NT2/D1 (cell line): Measurements from ENCODE around the gene GTSE1.

Experiments
- DNase-seq: peaks from one replicate; pipeline ENCODE4 v3.0.0-alpha.2; 2011; ENCODE audit warnings: low read depth, low spot score
- H3K27me3 ChIP-seq: 2 replicates; pipeline ENCODE4 v1.6.0; 2011; ENCODE audit warnings: mild to moderate bottlenecking; ENCODE audit not compliant: insufficient read length, insufficient read depth
- H3K36me3 ChIP-seq: 2 replicates; pipeline ENCODE4 v1.6.1; 2011; ENCODE audit warnings: mild to moderate bottlenecking, low read length, mixed read lengths; ENCODE audit not compliant: insufficient read depth, insufficient read length
- H3K4me1 ChIP-seq: 2 replicates; pipeline ENCODE4 v1.5.1; 2011; ENCODE audit not compliant: insufficient read depth, insufficient read length
- H3K4me3 ChIP-seq: 2 replicates; pipeline ENCODE4 v1.5.1; 2011; ENCODE audit warnings: low read depth; ENCODE audit not compliant: insufficient read length
- H3K9ac ChIP-seq: 2 replicates; pipeline ENCODE4 v1.6.0; 2011; ENCODE audit warnings: low read depth; ENCODE audit not compliant: insufficient read length
- H3K9me3 ChIP-seq: 2 replicates; pipeline ENCODE4 v1.5.1; 2011; ENCODE audit warnings: mild to moderate bottlenecking, low read length; ENCODE audit not compliant: insufficient read depth
- SUZ12 ChIP-seq: IDR thresholded peaks from 2 replicates; pipeline ENCODE4 v1.6.1; 2011; ENCODE audit not compliant: insufficient read length, insufficient read depth; ENCODE audit errors: extremely low read depth
- YY1 ChIP-seq: IDR thresholded peaks from 2 replicates; pipeline ENCODE4 v1.6.1; 2011; ENCODE audit not compliant: insufficient read length, insufficient read depth
- ZNF274 ChIP-seq: IDR thresholded peaks from 2 replicates; pipeline ENCODE4 v1.6.1; 2011; ENCODE audit warnings: mild to moderate bottlenecking, low read depth, low read length

The GTSE1 gene

DNA sequence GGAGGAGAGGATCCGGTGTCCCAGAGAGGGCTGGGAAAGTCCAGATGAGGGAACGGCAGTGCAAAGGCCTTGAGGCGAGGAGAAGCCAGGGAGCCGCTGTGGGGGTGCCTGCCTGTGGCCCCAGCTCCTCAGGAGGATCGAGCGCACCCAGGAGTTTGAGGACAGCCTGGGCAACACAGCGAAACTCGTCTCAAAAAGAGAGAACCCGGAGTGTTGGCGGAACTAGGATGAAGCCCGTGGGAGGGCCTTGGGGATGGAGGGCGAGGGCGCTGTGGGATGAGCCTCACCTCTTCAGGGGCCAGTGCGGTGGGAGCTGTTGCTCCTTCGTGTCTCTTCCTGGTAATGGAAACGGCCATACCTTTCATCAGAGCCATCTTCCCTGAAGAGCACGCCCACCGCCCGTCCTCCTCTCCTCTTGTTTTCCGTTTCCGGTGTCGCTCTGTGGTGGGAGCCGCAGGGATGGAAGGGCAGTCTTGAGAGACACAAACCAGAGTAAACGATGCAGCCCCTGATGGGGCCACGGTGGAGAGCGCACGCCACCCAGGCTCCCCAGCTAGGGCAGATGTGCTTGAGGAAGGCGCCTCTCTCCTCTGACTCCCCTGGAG lies 54.6 kb downstream of the GTSE1 start:
- Histone ChIP-seq H3K4me3 (no peak overlapping the region), H3K9me3 (no peaks in the 10 kb centered on the region), H3K36me3 (peaks cover 97% of the 10 kb centered on the region), H3K4me1 (no peaks in the 10 kb centered on the region), H3K9ac (no peak overlapping the region), H3K27me3 (no peaks in the 10 kb centered on the region)
- TF ChIP-seq SUZ12, result no peak
- no peak for TF ChIP-seq YY1
- TF ChIP-seq ZNF274, result no peak
- no peak for DNase-seq

- Histone ChIP-seq H3K36me3 (peaks cover 97% of the 10 kb centered on the region), H3K4me1 (no peaks in the 10 kb centered on the region), H3K9me3 (no peaks in the 10 kb centered on the region), H3K27me3 (no peaks in the 10 kb centered on the region), H3K4me3 (no peak overlapping the region), H3K9ac (no peak overlapping the region)
- DNase-seq, result no peak
- TF ChIP-seq ZNF274 (no peak), YY1 (no peak), SUZ12 (no peak)
Observed at GRCh38 chr22:46351767-46352166, 55.1 kb downstream of the GTSE1 start.

GRCh38 chr22:46352276-46352675 lies 55.6 kb downstream of the GTSE1 start:
- Histone ChIP-seq H3K36me3 (peaks cover 98% of the 10 kb centered on the region), H3K4me1 (no peaks in the 10 kb centered on the region), H3K9ac (no peak overlapping the region), H3K9me3 (no peaks in the 10 kb centered on the region), H3K4me3 (no peak overlapping the region), H3K27me3 (no peaks in the 10 kb centered on the region)
- TF ChIP-seq YY1 (no peak), SUZ12 (no peak), ZNF274 (no peak)
- no peak for DNase-seq

DNA sequence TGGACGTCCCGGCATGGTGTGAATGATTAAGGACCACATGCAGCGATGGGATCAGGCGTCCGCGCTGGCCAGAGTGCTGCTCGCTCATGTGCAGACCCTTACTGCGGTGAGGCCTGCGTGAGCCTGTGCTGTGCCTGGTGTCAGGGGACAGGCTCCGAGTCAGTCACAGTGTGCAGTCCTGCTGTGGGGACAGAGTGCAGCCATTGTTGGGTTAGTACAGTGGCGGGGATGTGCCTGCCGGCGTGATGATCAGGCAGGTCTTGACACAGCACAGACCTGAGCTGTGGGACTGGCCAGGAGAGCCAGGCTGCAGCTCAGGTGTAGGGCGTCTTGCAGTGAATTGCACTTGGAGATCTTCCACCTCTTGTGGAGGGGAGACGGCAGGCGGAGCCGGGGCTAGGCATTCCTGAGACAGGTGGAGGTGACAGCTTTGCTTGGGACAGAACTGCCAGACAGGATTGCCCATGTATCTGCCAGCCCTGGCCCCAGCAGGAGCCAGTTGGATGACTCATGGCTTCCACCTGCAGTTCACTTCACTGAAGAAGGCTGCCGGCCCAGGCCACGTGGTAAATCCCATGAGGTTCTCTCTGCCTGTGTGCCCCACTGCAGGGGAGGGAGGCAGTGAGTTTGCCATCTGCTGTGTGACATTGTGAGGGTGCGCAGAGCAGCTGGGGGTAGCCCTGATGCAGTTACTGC lies 56.2 kb downstream of the GTSE1 start:
- Histone ChIP-seq H3K4me1 (no peaks in the 10 kb centered on the region), H3K36me3 (peaks cover 98% of the 10 kb centered on the region), H3K9ac (no peak overlapping the region), H3K4me3 (no peak overlapping the region), H3K9me3 (no peaks in the 10 kb centered on the region), H3K27me3 (no peaks in the 10 kb centered on the region)
- no peak for DNase-seq
- TF ChIP-seq ZNF274 (no peak), SUZ12 (no peak), YY1 (no peak)

GRCh38 chr22:46353483-46354105 lies 56.9 kb downstream of the GTSE1 start:
- H3K9ac ChIP-seq, result no peak overlapping the region
- TF ChIP-seq SUZ12 (no peak), ZNF274 (no peak), YY1 (no peak)
- no peak for DNase-seq
- H3K36me3 ChIP-seq, result peaks cover 98% of the 10 kb centered on the region
- no peak overlapping the region for H3K4me3 ChIP-seq
- no peaks in the 10 kb centered on the region for H3K4me1 ChIP-seq
- no peaks in the 10 kb centered on the region for H3K9me3 ChIP-seq
- no peaks in the 10 kb centered on the region for H3K27me3 ChIP-seq

- no peaks in the 10 kb centered on the region for H3K4me1 ChIP-seq
- no peak overlapping the region for H3K9ac ChIP-seq
- no peaks in the 10 kb centered on the region for H3K27me3 ChIP-seq
- DNase-seq, result no peak
- no peak for TF ChIP-seq SUZ12
- TF ChIP-seq YY1, result no peak
- no peak for TF ChIP-seq ZNF274
- H3K4me3 ChIP-seq, result no peak overlapping the region
- H3K9me3 ChIP-seq, result no peaks in the 10 kb centered on the region
- peaks cover 98% of the 10 kb centered on the region for H3K36me3 ChIP-seq
Observed at GRCh38 chr22:46354176-46354992, 57.7 kb downstream of the GTSE1 start.

DNA sequence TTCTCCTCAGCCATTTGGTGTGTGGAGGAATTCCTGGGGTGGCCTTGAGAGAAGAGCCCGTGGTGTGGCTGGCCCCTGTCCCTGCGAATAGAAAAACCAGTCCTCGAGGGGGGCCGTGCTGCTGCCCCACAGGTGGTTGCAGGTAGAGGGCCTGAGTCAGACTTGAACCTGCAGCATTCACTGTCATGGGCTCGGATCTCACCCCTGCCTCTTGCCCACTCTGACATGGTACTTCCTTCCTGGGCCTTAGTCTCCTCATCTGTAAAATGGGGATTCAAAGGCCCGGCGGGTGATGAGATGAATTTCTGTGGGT lies 58.3 kb downstream of the GTSE1 start:
- Histone ChIP-seq H3K9me3 (no peaks in the 10 kb centered on the region), H3K36me3 (peaks cover 97% of the 10 kb centered on the region), H3K27me3 (no peaks in the 10 kb centered on the region), H3K4me1 (no peaks in the 10 kb centered on the region), H3K4me3 (no peak overlapping the region), H3K9ac (no peak overlapping the region)
- DNase-seq, result no peak
- TF ChIP-seq YY1 (no peak), ZNF274 (no peak), SUZ12 (no peak)
